Calu3 (cell line): ENCODE results near the gene ACO2. TPM values are rescaled to one million over a fixed set of nuclear protein-coding genes. Genes with fewer than 3 reads are reported as not detected.
A peak's percentile ranks its signal among the peaks of the same experiment; 100 is the strongest.

ENCODE experiments used
- BruUV-seq: library from RNA; stranded (reverse); fragments of 400-500 nt; replicated peaks from 2 replicates; lab custom pipeline; 2021; lab: Mats Ljungman, UMichigan
- CTCF ChIA-PET: fragments of 300-600 bp; sonication (Branson Sonifier 250); formaldehyde crosslinking; loops from one replicate; lab custom pipeline; 2022; ENCODE audit warnings: antibody characterized with exemption; lab: Charles Lee
- DNase-seq: peaks from one replicate; pipeline ENCODE4 v3.0.0; 2022
- H3K27ac Mint-ChIP-seq: one replicate; pipeline ENCODE4 v1.8.0; 2022; ENCODE audit warnings: mixed read lengths; ENCODE audit not compliant: unreplicated experiment
- H3K27me3 Mint-ChIP-seq: one replicate; pipeline ENCODE4 v1.8.0; 2022; ENCODE audit warnings: mixed read lengths; ENCODE audit not compliant: unreplicated experiment
- H3K36me3 Mint-ChIP-seq: one replicate; pipeline ENCODE4 v1.8.0; 2022; ENCODE audit warnings: mild to moderate bottlenecking, moderate library complexity, mixed read lengths; ENCODE audit not compliant: insufficient read depth, unreplicated experiment
- H3K4me1 Mint-ChIP-seq: one replicate; pipeline ENCODE4 v1.8.0; 2022; ENCODE audit warnings: mild to moderate bottlenecking, low read depth, mixed read lengths; ENCODE audit not compliant: unreplicated experiment
- H3K4me3 Mint-ChIP-seq: one replicate; pipeline ENCODE4 v1.8.0; 2022; ENCODE audit warnings: mild to moderate bottlenecking, low read depth, moderate library complexity, mixed read lengths; ENCODE audit not compliant: unreplicated experiment
- H3K9me3 Mint-ChIP-seq: one replicate; pipeline ENCODE4 v1.8.0; 2022; ENCODE audit warnings: low read depth, mixed read lengths; ENCODE audit not compliant: unreplicated experiment
- CTCF ChIP-seq: fragments of 200-600 bp; IDR thresholded peaks from one replicate; pipeline ENCODE4 v1.8.0; 2022; ENCODE audit warnings: antibody characterized with exemption; ENCODE audit not compliant: unreplicated experiment
- intact Hi-C: fragments of 100-400 bp; cut with micrococcal nuclease; formaldehyde crosslinking; loops from one replicate; pipeline ENCODE4 v1.10.0; 2022; ENCODE audit not compliant: unreplicated experiment
- total RNA-seq: library from RNA; stranded (reverse); gene quantifications from 2 replicates; pipeline ENCODE4 v1.2.3, GENCODE V29; 2022

ACO2 gene
- total RNA-seq, 1 experiment from 2014 or later = 94.0 TPM

- CTCF ChIA-PET = interaction anchor here (0.7 kb wide), 1 partner anchor 52 kb away, joined by 3 read pairs; no protein-coding TSS in a partner anchor
- Mint-ChIP-seq H3K27ac (no peak overlapping the region), H3K36me3 (peaks cover 11% of the 10 kb centered on the region), H3K27me3 (peaks cover 54% of the 10 kb centered on the region), H3K4me1 (peaks cover 27% of the 10 kb centered on the region), H3K4me3 (no peak overlapping the region), H3K9me3 (no peaks in the 10 kb centered on the region)
- intact Hi-C loops = no loop called here
- BruUV-seq = no TSS peak
- no peak for TF ChIP-seq CTCF
- DNase-seq = no peak
Observed at GRCh38 chr22:41564563-41564962, 95.6 kb downstream of the ACO2 start.

- no TSS peak for BruUV-seq
- intact Hi-C loops = no loop called here
- TF ChIP-seq CTCF = no peak
- no peak overlapping the region for H3K4me3 Mint-ChIP-seq
- CTCF ChIA-PET = interaction anchor here (0.6 to 1.3 kb wide), 3 partner anchors 10 to 28 kb away, joined by 4 to 7 read pairs (median 4); no protein-coding TSS in a partner anchor
- H3K9me3 Mint-ChIP-seq = no peaks in the 10 kb centered on the region
- peak; percentile 34 for DNase-seq
- H3K36me3 Mint-ChIP-seq = peaks cover 11% of the 10 kb centered on the region
- H3K27ac Mint-ChIP-seq = no peak overlapping the region
- peaks cover 27% of the 10 kb centered on the region for H3K4me1 Mint-ChIP-seq
- H3K27me3 Mint-ChIP-seq = peaks cover 48% of the 10 kb centered on the region
Observed at GRCh38 chr22:41565403-41566054, 96.6 kb downstream of the ACO2 start.

GRCh38 chr22:41567512-41567768 lies 98.5 kb downstream of the ACO2 start:
- Mint-ChIP-seq H3K4me3 (no peak overlapping the region), H3K4me1 (peaks cover 27% of the 10 kb centered on the region), H3K27me3 (peaks cover 29% of the 10 kb centered on the region), H3K36me3 (peaks cover 11% of the 10 kb centered on the region), H3K27ac (no peak overlapping the region), H3K9me3 (no peaks in the 10 kb centered on the region)
- no TSS peak for BruUV-seq
- TF ChIP-seq CTCF = no peak
- intact Hi-C loops = no loop called here
- no peak for DNase-seq
- CTCF ChIA-PET = no interaction called here

- CTCF ChIA-PET = interaction anchor here (1.3 kb wide), 1 partner anchor 8 kb away, joined by 3 read pairs; no protein-coding TSS in a partner anchor
- DNase-seq = no peak
- intact Hi-C loops = no loop called here
- Mint-ChIP-seq H3K27me3 (peaks cover 19% of the 10 kb centered on the region), H3K27ac (no peak overlapping the region), H3K4me3 (no peak overlapping the region), H3K4me1 (peaks cover 15% of the 10 kb centered on the region), H3K9me3 (no peaks in the 10 kb centered on the region), H3K36me3 (peaks cover 11% of the 10 kb centered on the region)
- no TSS peak for BruUV-seq
- no peak for TF ChIP-seq CTCF
Observed at GRCh38 chr22:41568811-41569210, 99.9 kb downstream of the ACO2 start.
